ENCODE results near the gene LONRF3. TPM values are rescaled to one million over a fixed set of nuclear protein-coding genes. Genes with fewer than 3 reads are reported as not detected.

Gene LONRF3
- total RNA-seq, 2 experiments from 2014 or later, result 5.0 to 5.4 TPM

GRCh38 chrX:118973389-118974087, 880 bp upstream of the LONRF3 start:
- Mint-ChIP-seq H3K36me3 (ENCODE audit: low read depth) (peaks cover 3% of the 10 kb centered on the region), H3K9me3 (no peaks in the 10 kb centered on the region), H3K4me3 (peak overlapping the region; percentile 83), H3K4me1 (ENCODE audit: low read depth) (peaks cover 12% of the 10 kb centered on the region), H3K27ac (no peak overlapping the region), H3K27me3 (ENCODE audit: low read depth) (peaks cover 6% of the 10 kb centered on the region)
- CTCF ChIA-PET, result no interaction called here
- DNase-seq, result no peak
- intact Hi-C loops (cut with micrococcal nuclease), result no loop called here

- peak; percentile 59 for DNase-seq
- Mint-ChIP-seq H3K9me3 (no peaks in the 10 kb centered on the region), H3K4me3 (peak overlapping the region; percentile 83), H3K27me3 (ENCODE audit: low read depth) (peaks cover 6% of the 10 kb centered on the region), H3K36me3 (ENCODE audit: low read depth) (peaks cover 3% of the 10 kb centered on the region), H3K27ac (peak overlapping the region; percentile 88), H3K4me1 (ENCODE audit: low read depth) (peaks cover 12% of the 10 kb centered on the region)
- intact Hi-C loops (cut with micrococcal nuclease), result loop anchor here (1.0 to 5.0 kb wide), 3 partner anchors 40 to 628 kb away; partner anchors contain the start of genes DOCK11 and WDR44
- CTCF ChIA-PET, result no interaction called here
These were observed 672 bp downstream of the LONRF3 start for GRCh38 chrX:118974908-118975671.

GRCh38 chrX:118975831-118976598, 1.6 kb downstream of the LONRF3 start:
- Mint-ChIP-seq H3K4me3 (peak overlapping the region; percentile 83), H3K27me3 (ENCODE audit: low read depth) (peaks cover 6% of the 10 kb centered on the region), H3K27ac (peak overlapping the region; percentile 88), H3K36me3 (ENCODE audit: low read depth) (peaks cover 4% of the 10 kb centered on the region), H3K4me1 (ENCODE audit: low read depth) (peaks cover 15% of the 10 kb centered on the region), H3K9me3 (no peaks in the 10 kb centered on the region)
- CTCF ChIA-PET, result interaction anchor here (1.2 to 1.5 kb wide), 3 partner anchors 10 to 90 kb away, joined by 3 read pairs; no protein-coding TSS in a partner anchor
- peak; percentile 69 for DNase-seq
- intact Hi-C loops (cut with micrococcal nuclease), result loop anchor here (1.0 to 5.0 kb wide), 4 partner anchors 39 to 629 kb away; partner anchors contain the start of genes DOCK11, PGRMC1 and WDR44

- DNase-seq, result peak; percentile 15
- peaks cover 4% of the 10 kb centered on the region for H3K36me3 Mint-ChIP-seq (ENCODE audit: low read depth)
- no peaks in the 10 kb centered on the region for H3K9me3 Mint-ChIP-seq
- intact Hi-C loops (cut with micrococcal nuclease), result loop anchor here (1.0 to 5.0 kb wide), 3 partner anchors 260 to 629 kb away; partner anchors contain the start of genes DOCK11, PGRMC1 and WDR44
- peak overlapping the region; percentile 83 for H3K4me3 Mint-ChIP-seq
- peak overlapping the region; percentile 5 for H3K27ac Mint-ChIP-seq
- CTCF ChIA-PET, result interaction anchor here (0.6 to 1.5 kb wide), 4 partner anchors 9 to 138 kb away, joined by 3 read pairs; no protein-coding TSS in a partner anchor
- peaks cover 6% of the 10 kb centered on the region for H3K27me3 Mint-ChIP-seq (ENCODE audit: low read depth)
- H3K4me1 Mint-ChIP-seq (ENCODE audit: low read depth), result peaks cover 15% of the 10 kb centered on the region
These were observed 2.4 kb downstream of the LONRF3 start for GRCh38 chrX:118976599-118977340.

GRCh38 chrX:118977424-118977823, 3.0 kb downstream of the LONRF3 start:
- Mint-ChIP-seq H3K27me3 (ENCODE audit: low read depth) (peaks cover 6% of the 10 kb centered on the region), H3K27ac (peak overlapping the region; percentile 5), H3K9me3 (no peaks in the 10 kb centered on the region), H3K36me3 (ENCODE audit: low read depth) (peaks cover 6% of the 10 kb centered on the region), H3K4me3 (no peak overlapping the region), H3K4me1 (ENCODE audit: low read depth) (peaks cover 15% of the 10 kb centered on the region)
- CTCF ChIA-PET, result interaction anchor here (0.6 to 1.5 kb wide), 4 partner anchors 8 to 138 kb away, joined by 3 read pairs; no protein-coding TSS in a partner anchor
- intact Hi-C loops (cut with micrococcal nuclease), result loop anchor here (5.0 kb wide), 2 partner anchors 480 to 630 kb away; partner anchors contain the start of genes DOCK11 and WDR44
- no peak for DNase-seq

- intact Hi-C loops (cut with micrococcal nuclease), result loop anchor here (5.0 kb wide), 2 partner anchors 481 to 631 kb away; partner anchors contain the start of genes DOCK11 and WDR44
- Mint-ChIP-seq H3K4me1 (ENCODE audit: low read depth) (peaks cover 18% of the 10 kb centered on the region), H3K9me3 (no peaks in the 10 kb centered on the region), H3K27me3 (ENCODE audit: low read depth) (peaks cover 2% of the 10 kb centered on the region), H3K27ac (no peak overlapping the region), H3K36me3 (ENCODE audit: low read depth) (peaks cover 12% of the 10 kb centered on the region), H3K4me3 (no peak overlapping the region)
- CTCF ChIA-PET, result interaction anchor here (1.5 kb wide), 1 partner anchor 30 kb away, joined by 3 read pairs; no protein-coding TSS in a partner anchor
- no peak for DNase-seq
These were observed 4.0 kb downstream of the LONRF3 start for GRCh38 chrX:118978451-118978850.

- H3K9me3 Mint-ChIP-seq, result no peaks in the 10 kb centered on the region
- H3K4me3 Mint-ChIP-seq, result no peak overlapping the region
- H3K4me1 Mint-ChIP-seq (ENCODE audit: low read depth), result peaks cover 21% of the 10 kb centered on the region
- H3K27ac Mint-ChIP-seq, result no peak overlapping the region
- CTCF ChIA-PET, result no interaction called here
- H3K36me3 Mint-ChIP-seq (ENCODE audit: low read depth), result peaks cover 14% of the 10 kb centered on the region
- intact Hi-C loops (cut with micrococcal nuclease), result no loop called here
- H3K27me3 Mint-ChIP-seq (ENCODE audit: low read depth), result no peaks in the 10 kb centered on the region
- no peak for DNase-seq
These were observed 6.3 kb downstream of the LONRF3 start for GRCh38 chrX:118980761-118981160.

GRCh38 chrX:118983513-118983912, 9.1 kb downstream of the LONRF3 start:
- peaks cover 16% of the 10 kb centered on the region for H3K36me3 Mint-ChIP-seq (ENCODE audit: low read depth)
- no peak for DNase-seq
- no peaks in the 10 kb centered on the region for H3K27me3 Mint-ChIP-seq (ENCODE audit: low read depth)
- H3K27ac Mint-ChIP-seq, result no peak overlapping the region
- no peaks in the 10 kb centered on the region for H3K9me3 Mint-ChIP-seq
- peaks cover 9% of the 10 kb centered on the region for H3K4me1 Mint-ChIP-seq (ENCODE audit: low read depth)
- intact Hi-C loops (cut with micrococcal nuclease), result no loop called here
- CTCF ChIA-PET, result no interaction called here
- H3K4me3 Mint-ChIP-seq, result no peak overlapping the region

GRCh38 chrX:118988911-118989310, 14.5 kb downstream of the LONRF3 start:
- Mint-ChIP-seq H3K4me3 (no peak overlapping the region), H3K36me3 (ENCODE audit: low read depth) (peaks cover 38% of the 10 kb centered on the region), H3K27me3 (ENCODE audit: low read depth) (no peaks in the 10 kb centered on the region), H3K27ac (no peak overlapping the region), H3K9me3 (no peaks in the 10 kb centered on the region), H3K4me1 (ENCODE audit: low read depth) (peaks cover 30% of the 10 kb centered on the region)
- DNase-seq, result no peak
- CTCF ChIA-PET, result interaction anchor here (0.6 to 2.5 kb wide), 2 partner anchors 16 to 131 kb away, joined by 3 to 7 read pairs; no protein-coding TSS in a partner anchor
- intact Hi-C loops (cut with micrococcal nuclease), result no loop called here

- peaks cover 42% of the 10 kb centered on the region for H3K36me3 Mint-ChIP-seq (ENCODE audit: low read depth)
- no peaks in the 10 kb centered on the region for H3K27me3 Mint-ChIP-seq (ENCODE audit: low read depth)
- CTCF ChIA-PET, result no interaction called here
- no peak for DNase-seq
- peaks cover 36% of the 10 kb centered on the region for H3K4me1 Mint-ChIP-seq (ENCODE audit: low read depth)
- intact Hi-C loops (cut with micrococcal nuclease), result no loop called here
- H3K27ac Mint-ChIP-seq, result no peak overlapping the region
- H3K4me3 Mint-ChIP-seq, result no peak overlapping the region
- no peaks in the 10 kb centered on the region for H3K9me3 Mint-ChIP-seq
These were observed 15.5 kb downstream of the LONRF3 start for GRCh38 chrX:118989886-118990285.

GRCh38 chrX:118990512-118991227, 16.3 kb downstream of the LONRF3 start:
- Mint-ChIP-seq H3K9me3 (no peaks in the 10 kb centered on the region), H3K27ac (peak overlapping the region; percentile 24), H3K27me3 (ENCODE audit: low read depth) (no peaks in the 10 kb centered on the region), H3K4me1 (ENCODE audit: low read depth) (peaks cover 38% of the 10 kb centered on the region), H3K4me3 (no peak overlapping the region), H3K36me3 (ENCODE audit: low read depth) (peaks cover 50% of the 10 kb centered on the region)
- no peak for DNase-seq
- CTCF ChIA-PET, result interaction anchor here (0.8 kb wide), 1 partner anchor 14 kb away, joined by 3 read pairs; no protein-coding TSS in a partner anchor
- intact Hi-C loops (cut with micrococcal nuclease), result no loop called here
